ENCODE measurements around the gene RBBP8.

RBBP8 gene

GRCh38 chr18:22998344-22998743 lies 65.2 kb downstream of the RBBP8 start:
- no peak for DNase-seq (ENCODE audit: low read depth, low spot score)

GRCh38 chr18:22999212-22999611 lies 66.1 kb downstream of the RBBP8 start:
- DNase-seq (ENCODE audit: low read depth, low spot score) = no peak

GRCh38 chr18:22999647-23000046 lies 66.5 kb downstream of the RBBP8 start:
- DNase-seq (ENCODE audit: low read depth, low spot score) = no peak

- no peak for DNase-seq (ENCODE audit: low read depth, low spot score)
Observed at GRCh38 chr18:23003289-23003688, 70.2 kb downstream of the RBBP8 start.

GRCh38 chr18:23012249-23012648 lies 79.1 kb downstream of the RBBP8 start:
- DNase-seq (ENCODE audit: low read depth, low spot score) = no peak

GRCh38 chr18:23020555-23021294 lies 87.6 kb downstream of the RBBP8 start:
- no peak for DNase-seq (ENCODE audit: low read depth, low spot score)

- DNase-seq (ENCODE audit: low read depth, low spot score) = no peak
Observed at GRCh38 chr18:23021623-23022022, 88.5 kb downstream of the RBBP8 start.

- no peak for DNase-seq (ENCODE audit: low read depth, low spot score)
Observed at GRCh38 chr18:23032030-23032582, 99.0 kb downstream of the RBBP8 start.

- no peak for DNase-seq (ENCODE audit: low read depth, low spot score)
Observed at GRCh38 chr18:23033056-23033455, 99.9 kb downstream of the RBBP8 start.

GRCh38 chr18:23036660-23037201 lies 103.6 kb downstream of the RBBP8 start:
- no peak for DNase-seq (ENCODE audit: low read depth, low spot score)

GRCh38 chr18:23037646-23038045 lies 104.5 kb downstream of the RBBP8 start:
- no peak for DNase-seq (ENCODE audit: low read depth, low spot score)

- DNase-seq (ENCODE audit: low read depth, low spot score) = peak; percentile 3
Observed at GRCh38 chr18:23038712-23039111, 105.6 kb downstream of the RBBP8 start.

- no peak for DNase-seq (ENCODE audit: low read depth, low spot score)
Observed at GRCh38 chr18:23042133-23042532, 109.0 kb downstream of the RBBP8 start.

GRCh38 chr18:23043803-23044376 lies 110.8 kb downstream of the RBBP8 start:
- no peak for DNase-seq (ENCODE audit: low read depth, low spot score)

GRCh38 chr18:23049698-23050373 lies 116.7 kb downstream of the RBBP8 start:
- no peak for DNase-seq (ENCODE audit: low read depth, low spot score)

GRCh38 chr18:23053776-23054457 lies 120.8 kb downstream of the RBBP8 start:
- DNase-seq (ENCODE audit: low read depth, low spot score) = no peak

- no peak for DNase-seq (ENCODE audit: low read depth, low spot score)
Observed at GRCh38 chr18:23054553-23054952, 121.4 kb downstream of the RBBP8 start.

- no peak for DNase-seq (ENCODE audit: low read depth, low spot score)
Observed at GRCh38 chr18:23056315-23056714, 123.2 kb downstream of the RBBP8 start.

GRCh38 chr18:23057096-23057495 lies 124.0 kb downstream of the RBBP8 start:
- DNase-seq (ENCODE audit: low read depth, low spot score) = no peak

GRCh38 chr18:23058746-23059415 lies 125.8 kb downstream of the RBBP8 start:
- no peak for DNase-seq (ENCODE audit: low read depth, low spot score)
